ENCODE measurements around the gene PLXNA4.

DNA sequence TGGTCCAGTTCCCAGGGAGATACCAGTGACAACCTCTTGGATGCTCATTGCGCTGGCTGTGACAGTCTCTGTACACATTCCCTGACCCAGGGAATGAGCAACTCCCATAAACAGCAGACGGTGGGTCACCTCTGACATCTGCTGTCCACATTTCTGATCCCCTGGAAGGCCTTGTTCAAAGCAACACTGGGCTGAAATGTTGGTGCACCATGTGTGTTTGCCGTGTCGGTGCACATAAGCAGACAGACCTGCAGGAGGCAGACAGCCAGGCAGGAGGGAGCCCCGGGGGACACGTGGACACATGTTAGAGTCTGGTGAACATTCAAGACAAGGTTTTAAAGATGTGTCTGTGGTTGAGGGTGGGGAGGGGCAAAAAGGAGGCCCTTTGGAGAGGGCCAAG, 254.9 kb downstream of the PLXNA4 start:
- TF ChIP-seq EP300 (IDR thresholded peaks at IDR 0.05; ENCODE audit: low read length) (no peak), FIP1L1 (IDR thresholded peaks at IDR 0.05; ENCODE audit: low read depth, low read length, poor library complexity, severe bottlenecking) (no peak), ZFP36 (IDR thresholded peaks at IDR 0.05; ENCODE audit: low read depth, low read length, partially characterized antibody) (no peak), CREBBP (IDR thresholded peaks at IDR 0.05; ENCODE audit: low read depth, low read length) (no peak), SMAD2 (IDR thresholded peaks at IDR 0.05; ENCODE audit: low read depth, low read length) (no peak), POLR2A (conservative IDR thresholded peaks at IDR 0.05) (no peak), ZNF175 (CRISPR knock-in tag; IDR thresholded peaks at IDR 0.05; ENCODE audit: low read depth) (no peak), CTCF (IDR thresholded peaks at IDR 0.05 in 2 of 3, conservative IDR thresholded peaks at IDR 0.05 in 1 of 3; ENCODE audit: insufficient read depth in 2 of 3, low read depth in 1 of 3, low read length in 3 of 3) (peak in 2 of 3 experiments; percentile 23 to 51; a peak in 4 of 6 replicates), EZH2 (IDR thresholded peaks at IDR 0.05; ENCODE audit: borderline replicate concordance, low read depth, low read length) (no peak), SMARCB1 (IDR thresholded peaks at IDR 0.05; ENCODE audit: insufficient read length, low read depth) (no peak), YY1 (IDR thresholded peaks at IDR 0.05; ENCODE audit: borderline replicate concordance in 1 of 3, control insufficient read depth in 1 of 3, extremely low read depth in 1 of 3, insufficient read depth in 3 of 3, insufficient read length in 1 of 3, insufficient replicate concordance in 2 of 3, low read depth in 1 of 3, low read length in 2 of 3) (no peak)
